DOHH2 (cell line): ENCODE results near the gene C1orf35.

ENCODE experiments used
- CTCF ChIP-seq: fragments of 200-600 bp; sonication (generic); IDR thresholded peaks from one replicate; pipeline ENCODE4 v1.5.1; 2014; ENCODE audit warnings: antibody characterized with exemption, mild to moderate bottlenecking, low read depth, low read length; ENCODE audit not compliant: poor library complexity, severe bottlenecking
- EZH2phosphoT487 ChIP-seq: fragments of 200-600 bp; sonication (generic); IDR thresholded peaks from 2 replicates; pipeline ENCODE4 v1.6.1; 2017; ENCODE audit warnings: borderline replicate concordance, mild to moderate bottlenecking, antibody characterized with exemption, low read length, moderate library complexity, mixed read lengths

- TF ChIP-seq EZH2phosphoT487: no peak
- TF ChIP-seq CTCF: no peak
Observed at GRCh38 chr1:228076796-228077430, 26.2 kb downstream of the C1orf35 start.
